ACHN (cell line): ENCODE results near the gene SVIL.
"Not testable (repeated sequence)": the region's sequence is repeated elsewhere in the genome, so short reads cannot be mapped to it uniquely, and the experiment has no call there.

Experiments used
- DNase-seq: peaks from one replicate; pipeline ENCODE4 v3.0.0-alpha.2; 2015
- in situ Hi-C: cut with HindIII; loops from 2 replicates; pipeline ENCODE4 v1.10.0; 2017; ENCODE audit warnings: low sequenced_read_pairs, low pct_ligation_motif_present, low pct_unique_long_range_greater_than_20kb

The SVIL gene

GRCh38 chr10:29465384-29465783, 169.4 kb downstream of the SVIL start:
- in situ Hi-C loops: no loop called here
- no peak for DNase-seq

- DNase-seq: not testable (repeated sequence)
Measured at GRCh38 chr10:29464671-29465171, 170.1 kb downstream of the SVIL start.

GRCh38 chr10:29461042-29461441, 173.7 kb downstream of the SVIL start:
- in situ Hi-C loops: no loop called here
- DNase-seq: no peak

More at GRCh38 chr10:29464671-29465171, 170.1 kb downstream of the SVIL start:
- in situ Hi-C loops: not testable (repeated sequence)

- in situ Hi-C loops, DNase-seq: not testable (repeated sequence)
Measured at GRCh38 chr10:29458190-29458589, 176.6 kb downstream of the SVIL start.

GRCh38 chr10:29455095-29455494, 179.7 kb downstream of the SVIL start:
- DNase-seq: no peak
- in situ Hi-C loops: no loop called here

GRCh38 chr10:29454250-29454649, 180.5 kb downstream of the SVIL start:
- DNase-seq: no peak
- in situ Hi-C loops: no loop called here

- no peak for DNase-seq
- in situ Hi-C loops: no loop called here
Measured at GRCh38 chr10:29452546-29452945, 182.2 kb downstream of the SVIL start.

GRCh38 chr10:29451946-29452345, 182.8 kb downstream of the SVIL start:
- DNase-seq: no peak
- in situ Hi-C loops: no loop called here

- in situ Hi-C loops: no loop called here
- no peak for DNase-seq
Measured at GRCh38 chr10:29450405-29450804, 184.4 kb downstream of the SVIL start.

- peak; percentile 49 for DNase-seq
- in situ Hi-C loops: not testable (repeated sequence)
Measured at GRCh38 chr10:29448756-29449592, 185.8 kb downstream of the SVIL start.

- no peak for DNase-seq
- in situ Hi-C loops: no loop called here
Measured at GRCh38 chr10:29448125-29448524, 186.6 kb downstream of the SVIL start.

GRCh38 chr10:29446327-29446726, 188.4 kb downstream of the SVIL start:
- DNase-seq: no peak
- in situ Hi-C loops: no loop called here

- no peak for DNase-seq
- in situ Hi-C loops: no loop called here
Measured at GRCh38 chr10:29443745-29444523, 190.8 kb downstream of the SVIL start.

GRCh38 chr10:29440981-29441380, 193.8 kb downstream of the SVIL start:
- in situ Hi-C loops: no loop called here

GRCh38 chr10:29439005-29439404, 195.8 kb downstream of the SVIL start:
- DNase-seq, in situ Hi-C loops: not testable (repeated sequence)

More at GRCh38 chr10:29440981-29441380, 193.8 kb downstream of the SVIL start:
- no peak for DNase-seq

- in situ Hi-C loops: no loop called here
- DNase-seq: no peak
Measured at GRCh38 chr10:29438271-29438670, 196.5 kb downstream of the SVIL start.

- in situ Hi-C loops: no loop called here
- DNase-seq: no peak
Measured at GRCh38 chr10:29437871-29438270, 196.9 kb downstream of the SVIL start.

GRCh38 chr10:29435809-29436501, 198.8 kb downstream of the SVIL start:
- in situ Hi-C loops: no loop called here

GRCh38 chr10:29434111-29434510, 200.7 kb downstream of the SVIL start:
- in situ Hi-C loops: no loop called here
- no peak for DNase-seq

More at GRCh38 chr10:29435809-29436501, 198.8 kb downstream of the SVIL start:
- no peak for DNase-seq
